Transverse colon (tissue), 4 donors: ENCODE data around the gene CTRL. TPM values are rescaled to one million over a fixed set of nuclear protein-coding genes. Genes with fewer than 3 reads are reported as not detected.

ENCODE experiments used
- DNase-seq: peaks from one replicate; pipeline ENCODE4 v3.0.0-alpha.2; 2019
- H3K27ac ChIP-seq, 4 donors: fragments of 200-600 bp; sonication (generic); 2 replicates each; pipeline ENCODE4 v1.5.1; 2016 to 2018; ENCODE audit warnings: inconsistent platforms in 4 of 4
- H3K27me3 ChIP-seq: fragments of 200-600 bp; sonication (generic); 2 replicates; pipeline ENCODE4 v1.5.1; 2017; ENCODE audit warnings: inconsistent platforms
- H3K36me3 ChIP-seq, 4 donors: fragments of 200-600 bp; sonication (generic); 2 replicates each; pipeline ENCODE4 v1.5.1; 2017 to 2019; ENCODE audit warnings: inconsistent platforms in 4 of 4
- H3K4me1 ChIP-seq, 4 donors: fragments of 200-600 bp; sonication (generic); 2 replicates each; pipeline ENCODE4 v1.5.1; 2017 to 2020; ENCODE audit warnings: inconsistent platforms in 4 of 4
- H3K4me3 ChIP-seq, 4 donors: fragments of 200-600 bp; sonication (generic); 1 replicate in 1 of 4; 2 replicates in 3 of 4; pipeline versions ENCODE4 v1.5.1 to v1.6.1; 2017 to 2019; ENCODE audit warnings: inconsistent platforms in 4 of 4
- H3K9me3 ChIP-seq, 2 donors: fragments of 200-600 bp; sonication (generic); 2 replicates each; pipeline ENCODE4 v1.5.1; 2017 to 2019; ENCODE audit warnings: inconsistent platforms in 2 of 2
- EP300 ChIP-seq: sonication (generic); formaldehyde crosslinking; IDR thresholded peaks from one replicate; pipeline ENCODE4 v1.6.1; 2017; ENCODE audit warnings: antibody characterized with exemption, low read depth
- POLR2A ChIP-seq: fragments of 450-650 bp; IDR thresholded peaks from one replicate; pipeline ENCODE4 v1.6.1; 2016; ENCODE audit warnings: antibody characterized with exemption, mild to moderate bottlenecking, moderate library complexity
- POLR2AphosphoS5 ChIP-seq, 3 donors: sonication (generic); formaldehyde crosslinking; IDR thresholded peaks; one replicate each; pipeline ENCODE4 v1.6.1; 2016; ENCODE audit warnings: antibody characterized with exemption in 3 of 3
- WGBS, 2 donors: methylation state at CpG; one replicate each; pipeline ENCODE4 v1.1.5; 2018; ENCODE audit warnings: low coverage in 1 of 2; 5-methylcytosine and 5-hydroxymethylcytosine counted together
- in situ Hi-C, 4 donors: fragments of 200-750 bp; cut with MboI; loops; one replicate each; pipeline versions ENCODE4 v1.15.0 to v1.15.1; 2017; ENCODE audit warnings: low sequenced_read_pairs in 3 of 4, low pct_ligation_motif_present in 1 of 4, low pct_unique_long_range_greater_than_20kb in 1 of 4
- intact Hi-C: fragments of 100-400 bp; cut with DNase I; formaldehyde crosslinking; loops from one replicate; pipeline ENCODE4 v1.15.1; 2023; ENCODE audit warnings: low total_unique reads
- total RNA-seq, 4 donors: library from RNA; depleted of rRNA; stranded (reverse); fragments of >200 nt; gene quantifications; one replicate each; pipeline ENCODE4 v1.1.0, GENCODE V29; 2016
- TF ChIP-seq, protein P1 (sequence below), 5 experiments: fragments of 200-600 bp in 3 of 5; fragments of 450-650 bp in 2 of 5; sonication (generic) in 3 of 5; IDR thresholded peaks; 1 replicate in 2 of 5; 2 replicates in 3 of 5; pipeline ENCODE4 v1.5.1; 2016 to 2017; ENCODE audit warnings: antibody characterized with exemption in 5 of 5, inconsistent platforms in 3 of 5, mild to moderate bottlenecking in 2 of 5, moderate library complexity in 1 of 5

CTRL gene
- total RNA-seq, 4 donors from 2014 or later = 1.6 to 2.1 (median 1.6) TPM; not detected in 1

DNA sequence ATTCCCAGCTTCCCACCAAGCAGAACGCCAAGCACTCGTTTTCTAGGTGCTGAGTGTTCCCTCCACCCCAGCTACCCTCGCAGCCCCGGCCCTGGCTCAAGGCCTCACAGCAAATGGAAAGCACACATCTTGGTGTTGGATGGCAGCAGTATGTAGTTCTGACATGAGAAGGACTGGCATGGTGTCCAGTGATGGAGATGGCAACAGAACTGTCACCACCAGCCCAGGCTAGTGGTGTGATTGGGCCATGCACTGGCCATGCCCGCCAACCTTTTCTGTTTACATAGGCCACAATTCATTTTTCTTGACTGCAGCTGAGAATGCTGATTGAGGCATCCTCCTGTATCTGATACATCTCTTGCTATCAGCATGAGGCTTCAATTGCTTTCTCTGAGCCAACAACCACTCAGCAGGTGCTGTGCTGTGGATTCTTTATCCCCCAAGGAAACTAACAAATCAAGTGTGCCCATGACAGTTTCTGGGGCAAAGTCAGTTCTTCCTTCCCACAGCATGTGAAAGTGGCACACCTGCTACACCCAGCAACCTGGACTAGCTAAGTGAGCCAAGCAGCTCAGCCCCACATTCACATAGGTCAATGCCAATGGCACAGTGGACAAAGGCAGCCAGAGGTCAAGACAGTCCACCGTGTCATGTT, 32.9 kb upstream of the CTRL start:
- H3K4me3 ChIP-seq = no peak overlapping the region
- in situ Hi-C loops (no loop called here), intact Hi-C loops (no loop called here)
- H3K9me3 ChIP-seq = no peaks in the 10 kb centered on the region
- H3K36me3 ChIP-seq = no peaks in the 10 kb centered on the region
- H3K27me3 ChIP-seq = peaks cover 19% of the 10 kb centered on the region
- peak overlapping the region; percentile 2 to 95 (median 24) for H3K27ac ChIP-seq
- 80 to 88% methylated on average over 2 to 6 of the region's 6 CpGs for WGBS, 2 donors
- peaks cover 15 to 62% (median 39%) of the 10 kb centered on the region in 4 donors for H3K4me1 ChIP-seq
- no peak for DNase-seq
- TF ChIP-seq POLR2AphosphoS5 (IDR thresholded peaks at IDR 0.05) (no peak), POLR2A (no peak), EP300 (no peak)
- TF ChIP-seq, protein P1, sequence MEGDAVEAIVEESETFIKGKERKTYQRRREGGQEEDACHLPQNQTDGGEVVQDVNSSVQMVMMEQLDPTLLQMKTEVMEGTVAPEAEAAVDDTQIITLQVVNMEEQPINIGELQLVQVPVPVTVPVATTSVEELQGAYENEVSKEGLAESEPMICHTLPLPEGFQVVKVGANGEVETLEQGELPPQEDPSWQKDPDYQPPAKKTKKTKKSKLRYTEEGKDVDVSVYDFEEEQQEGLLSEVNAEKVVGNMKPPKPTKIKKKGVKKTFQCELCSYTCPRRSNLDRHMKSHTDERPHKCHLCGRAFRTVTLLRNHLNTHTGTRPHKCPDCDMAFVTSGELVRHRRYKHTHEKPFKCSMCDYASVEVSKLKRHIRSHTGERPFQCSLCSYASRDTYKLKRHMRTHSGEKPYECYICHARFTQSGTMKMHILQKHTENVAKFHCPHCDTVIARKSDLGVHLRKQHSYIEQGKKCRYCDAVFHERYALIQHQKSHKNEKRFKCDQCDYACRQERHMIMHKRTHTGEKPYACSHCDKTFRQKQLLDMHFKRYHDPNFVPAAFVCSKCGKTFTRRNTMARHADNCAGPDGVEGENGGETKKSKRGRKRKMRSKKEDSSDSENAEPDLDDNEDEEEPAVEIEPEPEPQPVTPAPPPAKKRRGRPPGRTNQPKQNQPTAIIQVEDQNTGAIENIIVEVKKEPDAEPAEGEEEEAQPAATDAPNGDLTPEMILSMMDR (IDR thresholded peaks at IDR 0.05) = no peak

DNA sequence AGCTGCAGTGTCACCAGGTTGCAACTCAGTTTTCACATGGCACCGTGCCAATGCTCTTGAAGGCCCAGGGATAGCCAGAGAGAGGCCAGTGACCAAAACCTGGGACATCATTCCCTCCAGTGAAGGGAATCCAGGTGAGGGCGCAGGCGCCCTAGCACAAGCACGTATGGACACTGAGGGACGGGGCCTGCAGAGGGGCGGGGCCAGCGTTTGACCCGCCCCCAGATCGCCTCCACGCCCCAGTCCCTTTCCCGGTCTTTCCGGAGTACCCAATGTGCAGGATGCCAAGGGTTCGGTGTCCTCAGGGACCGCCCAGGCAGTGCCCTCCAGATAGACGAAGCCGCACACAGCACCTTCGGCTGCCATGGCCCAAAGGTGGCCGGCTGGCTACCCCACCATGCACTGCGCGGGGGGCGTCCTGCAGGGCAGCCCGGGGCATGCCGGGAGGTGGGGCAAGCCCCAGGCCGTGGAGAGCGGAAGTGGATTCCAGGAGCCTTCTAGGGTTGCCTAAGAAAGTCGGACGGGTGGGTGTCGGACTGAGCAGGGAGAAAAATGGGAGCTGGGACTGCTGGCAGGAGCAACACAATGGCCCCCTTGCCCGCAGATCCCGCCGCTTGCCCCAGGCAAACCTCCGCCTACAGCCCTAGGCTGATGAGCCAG, 32.1 kb upstream of the CTRL start:
- Histone ChIP-seq H3K27ac (peak overlapping the region; percentile 2 to 49 (median 24)), H3K27me3 (peaks cover 10% of the 10 kb centered on the region)
- in situ Hi-C loops = no loop called here

DNA sequence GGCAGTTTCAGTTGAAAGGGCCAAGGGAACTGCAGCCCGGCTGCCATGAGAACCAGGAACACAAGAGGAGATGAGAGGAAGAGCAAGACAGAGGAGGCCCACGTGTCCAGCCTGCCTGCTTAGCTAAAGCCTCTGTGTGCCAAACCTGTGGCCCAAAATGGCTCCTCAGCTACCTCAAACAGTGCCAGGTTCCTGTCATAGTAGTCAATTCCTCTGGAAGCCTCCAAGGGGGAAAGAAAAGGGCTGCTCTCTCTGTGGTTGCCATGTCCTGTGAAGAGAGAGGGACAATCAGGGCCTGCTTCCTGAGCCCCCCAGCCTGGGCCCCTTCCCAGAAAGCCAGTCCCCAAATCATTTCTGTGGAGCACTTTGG, 31.6 kb upstream of the CTRL start:
- WGBS, 2 donors = 68 to 80% methylated on average over 1 to 2 of the region's 2 CpGs
- peak overlapping the region; percentile 2 to 49 (median 24) for H3K27ac ChIP-seq
- no peaks in the 10 kb centered on the region for H3K36me3 ChIP-seq
- peaks cover 15 to 59% (median 41%) of the 10 kb centered on the region in 4 donors for H3K4me1 ChIP-seq
- no peaks in the 10 kb centered on the region for H3K9me3 ChIP-seq
- TF ChIP-seq EP300 (no peak), POLR2A (no peak), POLR2AphosphoS5 (IDR thresholded peaks at IDR 0.05) (no peak)
- TF ChIP-seq, protein P1 (IDR thresholded peaks at IDR 0.05) = no peak
- intact Hi-C loops (no loop called here), in situ Hi-C loops (no loop called here)
- no peak overlapping the region for H3K4me3 ChIP-seq
- no peak for DNase-seq
- H3K27me3 ChIP-seq = peaks cover 7% of the 10 kb centered on the region

More for the DNA sequence above, 32.1 kb upstream of the CTRL start:
- no peak for DNase-seq
- no peaks in the 10 kb centered on the region for H3K9me3 ChIP-seq
- intact Hi-C loops = no loop called here
- peaks cover 15 to 62% (median 41%) of the 10 kb centered on the region in 4 donors for H3K4me1 ChIP-seq
- H3K36me3 ChIP-seq = no peaks in the 10 kb centered on the region
- 75% methylated on average over 32 of the region's 32 CpGs; no CpG with 5 or more reads in 1 of the 2 donors for WGBS, 2 donors
- no peak for TF ChIP-seq POLR2AphosphoS5 (IDR thresholded peaks at IDR 0.05)
- H3K4me3 ChIP-seq = no peak overlapping the region

DNA sequence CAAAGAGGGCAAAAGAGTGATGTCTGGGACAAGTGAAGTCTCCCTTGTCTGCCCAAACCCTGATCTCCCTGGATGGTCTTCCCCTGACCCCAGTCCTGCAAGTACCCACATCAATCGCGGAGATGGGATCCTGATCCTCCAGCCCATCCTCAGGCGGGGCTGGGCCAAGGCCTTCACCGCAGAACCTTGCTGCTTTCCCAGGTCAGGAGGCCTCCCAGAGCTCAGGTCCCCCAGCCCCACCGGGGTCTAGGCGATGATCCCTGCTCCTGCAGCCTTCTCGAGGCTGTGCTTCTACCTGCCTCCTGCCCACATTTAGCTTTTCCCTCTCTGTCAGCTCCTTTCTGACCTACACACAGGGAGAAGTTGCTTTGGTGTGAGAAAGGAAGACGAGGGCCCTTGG, 30.5 kb upstream of the CTRL start:
- WGBS, 2 donors = 99% methylated on average over 8 of the region's 8 CpGs; no CpG with 5 or more reads in 1 of the 2 donors
- Histone ChIP-seq H3K4me1 (peaks cover 15 to 59% (median 36%) of the 10 kb centered on the region in 4 donors), H3K4me3 (no peak overlapping the region)

More for the DNA sequence above, 30.5 kb upstream of the CTRL start:
- intact Hi-C loops = no loop called here
- in situ Hi-C loops = no loop called here
- peak overlapping the region in 3 of 4 donors; percentile 36 to 74 (median 65) for H3K27ac ChIP-seq
- no peaks in the 10 kb centered on the region for H3K9me3 ChIP-seq
- TF ChIP-seq POLR2AphosphoS5 (IDR thresholded peaks at IDR 0.05) (no peak), POLR2A (no peak), EP300 (no peak)
- TF ChIP-seq, protein P1 (IDR thresholded peaks at IDR 0.05) = no peak
- no peak for DNase-seq
- no peaks in the 10 kb centered on the region for H3K36me3 ChIP-seq
- H3K27me3 ChIP-seq = no peaks in the 10 kb centered on the region
